Measurements from ENCODE around the gene UGT3A2.

UGT3A2 gene, protein sequence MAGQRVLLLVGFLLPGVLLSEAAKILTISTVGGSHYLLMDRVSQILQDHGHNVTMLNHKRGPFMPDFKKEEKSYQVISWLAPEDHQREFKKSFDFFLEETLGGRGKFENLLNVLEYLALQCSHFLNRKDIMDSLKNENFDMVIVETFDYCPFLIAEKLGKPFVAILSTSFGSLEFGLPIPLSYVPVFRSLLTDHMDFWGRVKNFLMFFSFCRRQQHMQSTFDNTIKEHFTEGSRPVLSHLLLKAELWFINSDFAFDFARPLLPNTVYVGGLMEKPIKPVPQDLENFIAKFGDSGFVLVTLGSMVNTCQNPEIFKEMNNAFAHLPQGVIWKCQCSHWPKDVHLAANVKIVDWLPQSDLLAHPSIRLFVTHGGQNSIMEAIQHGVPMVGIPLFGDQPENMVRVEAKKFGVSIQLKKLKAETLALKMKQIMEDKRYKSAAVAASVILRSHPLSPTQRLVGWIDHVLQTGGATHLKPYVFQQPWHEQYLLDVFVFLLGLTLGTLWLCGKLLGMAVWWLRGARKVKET

GRCh38 chr5:36066540-36067210 lies at the start of gene UGT3A2:
TSS of gene UGT3A2 (minus strand) at chr5:36066882. CDS start at chr5:36066789, 93 bp downstream.
- DNase-seq (ENCODE audit: low spot score), result peak; percentile 78

- no peak for DNase-seq (ENCODE audit: low spot score)
Observed at GRCh38 chr5:36111238-36111637, 44.6 kb upstream of the UGT3A2 start.

GRCh38 chr5:36108758-36109460 lies 42.2 kb upstream of the UGT3A2 start:
- no peak for DNase-seq (ENCODE audit: low spot score)

- DNase-seq (ENCODE audit: low spot score), result no peak
Observed at GRCh38 chr5:36105819-36106218, 39.1 kb upstream of the UGT3A2 start.

DNA sequence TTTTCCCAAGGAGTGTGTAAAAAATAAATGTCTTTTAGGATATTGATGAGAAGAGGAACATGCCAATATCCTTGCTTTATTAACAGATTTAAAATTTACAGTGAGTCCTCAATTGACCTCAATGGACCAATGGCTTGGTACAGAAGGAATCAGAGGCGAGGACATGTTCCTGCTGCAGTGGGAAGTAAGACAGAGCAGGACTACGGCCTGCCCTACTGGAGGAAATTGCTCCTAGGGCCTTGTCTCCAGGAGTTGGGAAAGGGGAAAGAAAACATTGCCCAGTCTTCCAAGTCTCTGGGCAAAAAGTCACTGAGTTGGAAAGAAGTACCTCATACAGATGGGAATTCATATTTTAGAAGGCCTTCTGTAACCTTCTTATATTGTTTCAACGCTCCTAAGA lies 33.1 kb upstream of the UGT3A2 start:
- no peak for DNase-seq (ENCODE audit: low spot score)

GRCh38 chr5:36096486-36096885 lies 29.8 kb upstream of the UGT3A2 start:
- DNase-seq (ENCODE audit: low spot score), result no peak

DNA sequence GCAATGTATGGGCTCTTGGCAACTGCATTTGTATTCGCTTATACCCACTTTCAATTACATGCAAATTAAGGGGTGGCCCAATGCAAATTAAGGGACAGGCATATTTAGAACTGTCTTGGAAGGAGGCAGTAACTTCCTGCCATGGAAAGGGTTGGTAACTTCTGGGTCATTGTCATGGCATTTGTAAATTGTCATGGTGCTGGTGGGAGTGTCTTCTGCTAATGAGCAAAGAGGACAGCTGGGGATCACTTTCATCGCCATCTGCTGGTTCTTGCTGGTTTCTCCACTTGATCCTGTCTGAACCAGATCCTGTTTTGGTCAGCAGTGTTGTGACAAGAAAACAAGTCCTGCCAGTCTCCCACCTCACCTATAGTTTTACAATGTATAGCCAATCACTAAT lies 23.3 kb upstream of the UGT3A2 start:
- DNase-seq (ENCODE audit: low spot score), result peak; percentile 45

GRCh38 chr5:36079200-36079781 lies 12.6 kb upstream of the UGT3A2 start:
- peak; percentile 81 for DNase-seq (ENCODE audit: low spot score)

- DNase-seq (ENCODE audit: low spot score), result no peak
Observed at GRCh38 chr5:36078430-36078829, 11.7 kb upstream of the UGT3A2 start.

- DNase-seq (ENCODE audit: low spot score), result peak; percentile 44
Observed at GRCh38 chr5:36073595-36074216, 7.0 kb upstream of the UGT3A2 start.

DNA sequence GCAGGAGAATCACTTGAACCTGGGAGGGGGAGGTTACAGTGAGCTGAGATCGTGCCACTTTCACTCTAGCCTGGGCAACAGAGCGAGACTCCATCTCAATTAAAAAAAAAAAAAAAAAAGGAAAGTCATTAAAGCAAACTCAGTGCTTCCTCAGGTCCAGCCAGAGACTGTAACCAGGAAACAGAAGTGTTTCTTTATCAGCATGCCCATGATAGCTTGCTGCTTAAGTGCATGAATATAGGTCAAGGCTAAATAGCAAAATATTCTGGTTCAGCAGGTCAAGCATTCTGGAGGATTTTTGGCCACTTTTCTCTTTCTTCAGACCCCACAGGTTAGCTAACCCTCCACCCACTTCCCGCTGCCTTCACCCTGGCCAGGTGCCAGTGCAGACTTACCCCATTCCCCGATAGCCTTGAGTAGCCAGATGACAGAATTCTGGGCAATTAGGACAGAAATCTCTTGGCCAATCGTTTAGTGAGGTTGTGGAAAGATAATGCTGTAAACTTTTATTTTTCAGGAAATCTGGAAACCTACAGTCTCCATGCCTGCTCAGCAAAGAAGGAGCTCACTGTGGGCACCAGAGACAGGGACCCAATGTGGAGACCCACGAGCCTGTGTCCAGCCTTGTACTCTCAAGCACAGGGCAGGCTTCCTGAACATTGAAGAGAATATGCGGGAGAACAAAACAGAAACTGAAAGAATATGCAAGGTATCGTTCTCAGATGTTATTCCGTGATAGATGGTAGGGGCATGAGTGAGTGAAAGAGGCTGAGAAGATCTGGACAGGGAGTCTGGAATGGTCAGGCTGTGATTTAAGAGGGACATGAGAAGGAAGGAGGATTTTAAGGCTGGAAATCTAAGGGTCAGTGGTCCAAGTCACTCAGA lies 4.2 kb upstream of the UGT3A2 start:
- no peak for DNase-seq (ENCODE audit: low spot score)

DNA sequence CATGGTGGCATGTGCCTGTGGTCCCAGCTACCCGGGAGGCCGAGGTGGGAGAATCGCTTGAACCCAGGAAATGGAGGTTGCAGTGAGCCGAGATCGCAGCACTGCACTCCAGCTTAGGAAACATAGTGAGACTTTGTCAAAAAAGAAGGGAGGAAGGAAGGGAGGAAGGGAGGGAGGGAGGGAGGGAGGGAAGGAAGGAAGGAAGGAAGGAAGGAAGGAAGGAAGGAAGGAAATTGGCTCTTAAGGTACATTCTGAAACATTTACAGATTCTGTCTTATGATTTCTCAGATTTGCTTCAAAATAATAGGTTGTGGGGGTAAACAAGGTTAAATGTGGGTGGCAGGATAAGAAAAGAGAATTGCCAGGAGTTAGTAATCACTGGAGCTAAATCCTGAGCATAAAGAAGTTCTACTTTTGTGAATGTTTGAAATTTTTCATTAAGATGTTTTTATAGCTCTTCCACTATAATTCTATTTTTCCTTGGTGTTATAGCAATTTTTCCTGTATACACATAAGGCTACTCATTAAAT lies 2.1 kb upstream of the UGT3A2 start:
- no peak for DNase-seq (ENCODE audit: low spot score)

DNA sequence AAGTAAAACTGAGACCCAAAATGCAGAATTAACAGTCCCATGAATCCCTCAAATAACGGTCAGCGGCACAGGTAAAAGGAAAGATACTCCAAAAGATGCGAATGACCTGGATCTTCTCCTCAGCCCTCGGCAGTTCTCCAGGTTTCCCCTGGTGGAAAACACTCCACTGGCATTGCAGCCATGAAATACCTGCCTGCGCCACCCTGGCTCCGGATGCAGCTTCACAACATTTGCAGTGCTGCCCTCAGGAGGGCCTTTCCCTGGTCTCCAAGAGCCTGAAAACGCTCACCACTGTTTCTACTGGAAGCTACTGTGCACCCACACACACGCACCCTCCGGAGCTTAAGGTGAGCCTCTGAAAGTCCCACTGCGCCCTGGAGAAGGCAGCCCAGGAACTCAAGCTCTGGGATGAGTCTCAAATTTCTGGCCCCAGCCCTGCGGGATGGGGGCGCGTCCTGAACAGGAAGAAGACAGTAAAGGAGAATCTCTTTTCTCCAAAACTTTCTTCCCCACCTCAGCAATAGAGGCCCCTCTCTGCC lies 612 bp downstream of the UGT3A2 start:
- DNase-seq (ENCODE audit: low spot score), result peak; percentile 22

- DNase-seq (ENCODE audit: low spot score), result no peak
Observed at GRCh38 chr5:36060420-36060887, 6.2 kb downstream of the UGT3A2 start.

DNA sequence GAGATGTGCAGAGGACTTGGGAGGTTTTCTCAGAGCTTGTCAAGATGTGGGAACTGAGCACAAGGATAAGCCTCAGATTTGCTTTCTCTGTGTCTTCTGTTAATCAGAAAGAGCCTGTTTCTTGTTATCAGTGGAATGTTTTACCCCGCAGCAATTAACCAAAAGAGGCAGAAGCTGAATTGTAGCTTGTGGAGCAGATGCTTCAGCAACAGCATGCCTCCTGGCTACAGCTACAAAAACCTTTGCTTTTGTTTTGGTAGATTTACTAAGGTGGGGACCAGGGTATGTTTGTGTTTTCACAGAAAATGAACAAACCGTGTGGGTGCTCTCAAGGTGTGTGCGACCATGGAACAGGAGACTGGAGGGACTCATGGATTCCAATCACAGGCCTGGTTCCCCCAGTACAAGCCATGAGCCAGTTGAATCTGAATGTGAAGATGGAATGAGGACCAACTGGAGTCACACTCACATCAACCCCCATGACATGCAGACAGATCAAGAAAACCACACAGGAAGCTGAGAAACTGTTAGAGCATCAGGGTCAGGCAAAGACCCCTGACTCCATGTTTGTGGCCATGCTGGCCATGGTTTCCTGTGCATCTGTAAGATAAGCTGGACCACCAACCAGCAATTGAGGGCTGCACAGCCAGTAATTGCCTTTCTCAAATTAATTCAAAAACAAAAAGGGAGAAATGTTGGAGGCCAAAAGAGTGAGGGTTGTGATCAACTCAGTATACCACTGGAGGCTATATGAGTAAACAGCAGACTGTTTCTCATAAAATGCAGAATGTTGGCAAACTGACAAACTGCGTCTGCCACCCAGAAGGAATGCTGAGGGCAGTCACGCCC lies 6.9 kb downstream of the UGT3A2 start:
- no peak for DNase-seq (ENCODE audit: low spot score)

- no peak for DNase-seq (ENCODE audit: low spot score)
Observed at GRCh38 chr5:36058776-36059175, 7.9 kb downstream of the UGT3A2 start.

- no peak for DNase-seq (ENCODE audit: low spot score)
Observed at GRCh38 chr5:36057386-36057785, 9.3 kb downstream of the UGT3A2 start.

- no peak for DNase-seq (ENCODE audit: low spot score)
Observed at GRCh38 chr5:36056422-36056821, 10.3 kb downstream of the UGT3A2 start.

DNA sequence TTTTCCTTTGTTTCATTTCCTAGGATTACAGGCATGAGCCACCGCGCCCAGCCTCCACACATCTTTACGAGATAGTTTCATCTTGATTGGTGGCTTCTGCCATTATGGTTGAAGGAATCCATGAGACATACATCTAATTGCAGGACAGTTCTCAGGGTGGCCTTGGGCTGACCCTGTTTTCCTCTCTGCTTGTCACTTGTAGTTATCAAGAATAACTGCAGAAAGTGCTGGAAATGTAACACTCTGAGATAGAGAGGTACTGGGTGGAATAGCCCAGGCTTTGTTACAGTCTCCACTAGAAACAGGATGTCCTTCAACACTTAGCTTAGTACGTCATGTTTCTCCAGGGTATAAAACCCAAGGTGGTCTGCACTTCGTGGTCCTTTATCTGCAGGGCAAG lies 10.7 kb downstream of the UGT3A2 start:
- DNase-seq (ENCODE audit: low spot score), result no peak
